IPS-18c (cell line): ENCODE results near the gene PLB1.

Experiments used
- H3K4me3 ChIP-seq: 2 replicates; pipeline ENCODE4 v1.7.0; 2013; ENCODE audit warnings: low read depth, mild to moderate bottlenecking, low read length, moderate library complexity; ENCODE audit not compliant: insufficient read depth
- H3K9me3 ChIP-seq: one replicate; pipeline ENCODE4 v1.6.1; 2013; ENCODE audit warnings: mild to moderate bottlenecking, low read length, moderate library complexity; ENCODE audit not compliant: control insufficient read depth, insufficient read depth

Gene PLB1

DNA sequence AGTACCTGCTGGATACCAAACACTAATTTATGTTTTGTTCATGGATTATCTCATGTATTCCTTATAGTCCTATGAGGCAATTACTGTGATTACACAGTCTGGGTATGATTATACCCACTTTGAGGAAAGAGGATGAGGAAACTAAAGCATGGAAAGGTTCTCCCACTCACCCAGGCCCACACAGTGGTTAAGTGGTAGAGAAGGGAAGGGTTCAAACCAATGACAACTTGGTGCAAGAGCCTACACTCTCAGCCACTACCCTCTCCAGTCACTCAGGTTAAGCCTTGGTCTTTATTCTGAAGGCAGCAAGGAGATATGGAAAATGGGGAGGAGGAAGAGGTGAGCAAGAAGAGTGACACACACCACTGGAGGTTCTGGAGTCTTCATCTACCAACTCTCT, 191.3 kb downstream of the PLB1 start:
- Histone ChIP-seq H3K4me3 (no peak overlapping the region), H3K9me3 (no peaks in the 10 kb centered on the region)

DNA sequence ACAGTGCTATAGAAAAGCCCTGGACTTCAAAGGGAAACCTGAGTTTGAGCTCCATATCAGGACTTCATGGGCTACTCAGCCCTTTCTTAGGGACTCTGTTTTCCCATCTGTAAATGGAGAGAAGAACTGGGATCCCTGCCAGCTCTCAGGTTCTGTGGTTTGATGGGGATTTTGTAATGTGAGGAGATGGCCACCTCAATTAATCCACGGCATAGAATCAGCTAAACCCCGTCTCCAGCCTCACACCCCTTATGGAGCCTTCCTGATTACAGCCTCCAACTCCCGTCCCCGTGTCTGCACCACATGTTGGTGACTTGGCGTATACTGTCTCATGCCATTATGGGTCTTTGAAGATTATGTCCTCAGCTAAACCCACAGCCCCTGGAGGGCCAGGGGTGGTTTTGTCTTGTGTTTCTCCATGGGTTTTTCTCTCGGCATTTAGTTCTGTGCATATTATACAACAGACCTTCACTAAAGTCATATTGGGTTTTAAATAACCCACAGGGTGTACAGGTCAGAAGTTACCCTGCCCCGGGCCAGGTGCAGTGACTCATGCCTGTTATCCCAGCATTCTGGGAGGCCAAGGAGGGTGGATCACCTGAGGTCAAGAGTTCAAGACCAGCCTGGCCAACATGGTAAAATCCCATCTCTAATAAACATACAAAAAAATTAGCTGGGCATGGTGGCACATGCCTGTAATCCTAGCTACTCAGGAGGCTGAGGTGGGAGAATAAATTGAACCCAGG, 192.0 kb downstream of the PLB1 start:
- Histone ChIP-seq H3K4me3 (no peak overlapping the region), H3K9me3 (no peaks in the 10 kb centered on the region)

DNA sequence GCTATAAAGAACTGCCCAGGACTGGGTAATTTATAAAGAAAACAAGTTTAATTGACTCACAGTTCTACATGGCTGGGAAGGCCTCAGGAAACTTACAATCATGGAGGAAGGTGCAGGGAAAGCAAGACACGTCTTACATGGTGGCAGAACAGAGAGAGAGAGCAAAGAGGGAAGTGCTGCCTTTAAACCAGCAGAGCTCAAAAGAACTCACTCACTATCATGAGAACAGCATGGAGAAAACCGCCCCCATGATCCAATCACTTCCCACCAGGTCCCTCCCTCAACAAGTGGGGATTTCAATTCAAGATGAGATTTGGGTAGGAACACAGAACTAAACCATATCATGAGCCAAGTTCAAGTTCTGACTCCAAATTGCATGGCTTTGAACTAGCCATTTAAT, 193.0 kb downstream of the PLB1 start:
- no peaks in the 10 kb centered on the region for H3K9me3 ChIP-seq
- no peak overlapping the region for H3K4me3 ChIP-seq

DNA sequence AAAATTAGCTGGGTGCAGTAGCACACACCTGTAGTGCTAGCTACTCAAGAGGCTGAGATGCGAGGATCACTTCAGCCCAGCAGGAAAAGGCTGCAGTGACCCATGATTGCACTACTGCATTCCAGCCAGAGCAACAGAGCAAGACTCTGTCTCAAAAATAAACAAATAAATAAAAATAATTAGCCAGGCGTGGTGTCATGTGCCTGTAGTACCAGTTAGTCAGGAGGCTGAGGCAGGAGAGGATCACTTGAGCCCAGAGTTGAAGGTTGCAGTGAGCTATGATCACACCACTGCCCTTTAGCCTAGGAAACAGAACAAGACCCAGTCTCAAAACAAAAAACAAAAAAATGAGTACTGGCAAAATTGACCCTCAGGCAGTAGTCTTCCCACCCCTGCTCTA, 193.9 kb downstream of the PLB1 start:
- H3K4me3 ChIP-seq: no peak overlapping the region
- no peaks in the 10 kb centered on the region for H3K9me3 ChIP-seq

DNA sequence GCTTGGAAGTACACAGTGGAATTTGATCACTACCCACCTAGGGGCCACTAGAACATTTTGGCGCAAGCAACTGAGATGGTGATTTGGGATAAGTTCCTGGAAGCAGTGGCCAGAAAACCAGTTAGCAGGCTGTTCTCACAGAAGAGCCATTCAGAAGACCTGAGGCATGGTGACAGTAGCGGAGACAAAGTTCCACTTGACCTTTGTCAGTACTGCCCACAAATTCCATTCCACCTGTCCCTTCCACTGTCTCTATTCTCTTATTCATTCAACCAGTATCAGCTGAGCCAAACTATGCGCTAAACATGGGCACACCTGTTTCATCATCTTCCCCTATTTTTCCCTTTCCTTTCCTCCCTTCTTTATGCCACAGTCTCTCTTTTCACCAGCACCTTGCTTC, 196.6 kb downstream of the PLB1 start:
- Histone ChIP-seq H3K4me3 (no peak overlapping the region), H3K9me3 (no peaks in the 10 kb centered on the region)

DNA sequence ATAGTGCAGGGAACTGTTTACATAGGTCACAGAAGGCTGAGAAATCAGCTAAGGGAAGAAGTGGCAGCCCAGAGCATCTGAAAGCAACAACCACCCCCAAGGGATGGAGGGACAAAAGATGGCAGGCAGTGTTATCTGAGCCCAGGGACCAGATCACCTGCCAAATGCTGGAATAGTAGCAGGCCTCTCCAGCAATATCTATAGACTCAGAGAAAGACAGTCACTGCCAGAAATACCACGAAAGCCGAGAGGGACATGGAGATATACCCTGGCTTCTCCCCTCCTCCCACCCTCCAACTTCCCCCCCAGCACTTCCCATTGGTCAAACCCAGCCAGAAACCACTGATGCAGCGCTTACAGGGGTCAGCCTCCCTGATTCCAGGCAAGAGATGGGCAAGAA, 197.4 kb downstream of the PLB1 start:
- Histone ChIP-seq H3K9me3 (no peaks in the 10 kb centered on the region), H3K4me3 (no peak overlapping the region)
